GM20431 (cell line): ENCODE measurements around the gene KCNQ1.

Experiments used
- in situ Hi-C: fragments of 300-500 bp; cut with MseI, MboI; formaldehyde crosslinking; loops from one replicate; pipeline ENCODE4 v1.15.0; 2020; ENCODE audit warnings: low sequenced_read_pairs; ENCODE audit not compliant: unreplicated experiment

KCNQ1 gene

GRCh38 chr11:2726964-2727363 is 282.2 kb downstream of the KCNQ1 start:
- in situ Hi-C loops, result no loop called here

- in situ Hi-C loops, result no loop called here
These were observed 283.4 kb downstream of the KCNQ1 start for GRCh38 chr11:2728128-2728662.

- in situ Hi-C loops, result no loop called here
These were observed 284.0 kb downstream of the KCNQ1 start for GRCh38 chr11:2728663-2729332.

GRCh38 chr11:2729841-2730240 is 285.0 kb downstream of the KCNQ1 start:
- in situ Hi-C loops, result no loop called here

- in situ Hi-C loops, result no loop called here
These were observed 285.7 kb downstream of the KCNQ1 start for GRCh38 chr11:2730272-2731129.

GRCh38 chr11:2731130-2732125 is 286.6 kb downstream of the KCNQ1 start:
- in situ Hi-C loops, result no loop called here

- in situ Hi-C loops, result no loop called here
These were observed 287.6 kb downstream of the KCNQ1 start for GRCh38 chr11:2732261-2732939.

GRCh38 chr11:2732940-2733628 is 288.3 kb downstream of the KCNQ1 start:
- in situ Hi-C loops, result no loop called here

- in situ Hi-C loops, result no loop called here
These were observed 289.6 kb downstream of the KCNQ1 start for GRCh38 chr11:2734181-2735052.

- in situ Hi-C loops, result no loop called here
These were observed 290.3 kb downstream of the KCNQ1 start for GRCh38 chr11:2735053-2735589.

- in situ Hi-C loops, result no loop called here
These were observed 291.9 kb downstream of the KCNQ1 start for GRCh38 chr11:2736577-2737225.

- in situ Hi-C loops, result no loop called here
These were observed 292.4 kb downstream of the KCNQ1 start for GRCh38 chr11:2737226-2737590.

- in situ Hi-C loops, result no loop called here
These were observed 293.1 kb downstream of the KCNQ1 start for GRCh38 chr11:2737866-2738265.

- in situ Hi-C loops, result no loop called here
These were observed 294.0 kb downstream of the KCNQ1 start for GRCh38 chr11:2738551-2739431.

- in situ Hi-C loops, result no loop called here
These were observed 294.9 kb downstream of the KCNQ1 start for GRCh38 chr11:2739531-2740274.
